ENCODE results near the gene SLC37A4. TPM values are rescaled to one million over a fixed set of nuclear protein-coding genes. Genes with fewer than 3 reads are reported as not detected.
"Not testable (repeated sequence)": the region's sequence is repeated elsewhere in the genome, so short reads cannot be mapped to it uniquely, and the experiment has no call there.

The SLC37A4 gene

DNA sequence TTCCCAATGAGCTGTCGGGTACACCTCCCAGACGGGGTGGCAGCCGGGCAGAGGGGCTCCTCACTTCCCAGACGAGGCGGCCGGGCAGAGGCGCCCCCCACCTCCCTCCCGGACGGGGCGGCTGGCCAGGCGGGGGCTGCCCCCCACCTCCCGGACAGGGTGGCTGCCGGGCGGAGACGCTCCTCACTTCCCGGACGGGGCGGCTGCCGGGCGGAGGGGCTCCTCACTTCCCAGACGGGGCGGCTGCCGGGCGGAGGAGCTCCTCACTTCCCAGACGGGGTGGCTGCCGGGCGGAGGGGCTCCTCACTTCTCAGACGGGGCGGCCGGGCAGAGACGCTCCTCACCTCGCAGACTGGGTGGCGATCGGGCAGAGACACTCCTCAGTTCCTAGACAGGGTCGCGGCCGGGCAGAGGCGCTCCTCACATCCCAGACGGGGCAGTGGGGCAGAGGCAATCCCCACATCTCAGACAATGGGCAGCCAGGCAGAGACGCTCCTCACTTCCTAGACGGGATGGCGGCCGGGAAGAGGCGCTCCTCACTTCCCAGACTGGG, 39.1 kb downstream of the SLC37A4 start:
- H3K4me2 ChIP-seq (ENCODE audit: low read length); H3K27me3 ChIP-seq (ENCODE audit: control insufficient read depth, insufficient read depth, low read length); H3K4me3 ChIP-seq (ENCODE audit: low read length); H3K9ac ChIP-seq (ENCODE audit: low read depth, low read length); H3K4me1 ChIP-seq (ENCODE audit: control insufficient read depth, insufficient read depth, low read length); H3K9me3 ChIP-seq (replicated peaks; ENCODE audit: low read length); H3K36me3 ChIP-seq (ENCODE audit: insufficient read depth, low read length): not testable (repeated sequence)

DNA sequence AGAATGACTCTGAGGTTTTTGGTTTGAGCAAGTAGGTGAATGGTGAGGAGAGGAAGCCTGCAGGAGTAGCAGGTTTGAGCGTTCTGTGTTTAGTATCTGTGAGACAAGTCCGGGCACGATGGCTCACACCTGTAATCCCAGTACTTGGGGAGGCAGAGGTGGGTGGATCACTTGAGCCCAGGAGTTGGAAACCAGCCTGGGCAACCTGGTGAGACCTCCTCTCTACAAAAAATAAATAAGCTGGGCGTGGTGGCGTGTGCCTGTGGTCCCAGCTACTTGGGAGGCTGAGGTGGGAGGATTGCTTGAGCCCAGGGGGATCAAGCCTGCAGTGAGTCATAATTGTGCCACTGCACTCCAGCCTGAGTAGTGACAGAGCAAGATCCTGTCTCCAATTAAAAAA, 42.4 kb downstream of the SLC37A4 start:
- H3K9ac ChIP-seq (ENCODE audit: low read depth, low read length) = no peak overlapping the region

DNA sequence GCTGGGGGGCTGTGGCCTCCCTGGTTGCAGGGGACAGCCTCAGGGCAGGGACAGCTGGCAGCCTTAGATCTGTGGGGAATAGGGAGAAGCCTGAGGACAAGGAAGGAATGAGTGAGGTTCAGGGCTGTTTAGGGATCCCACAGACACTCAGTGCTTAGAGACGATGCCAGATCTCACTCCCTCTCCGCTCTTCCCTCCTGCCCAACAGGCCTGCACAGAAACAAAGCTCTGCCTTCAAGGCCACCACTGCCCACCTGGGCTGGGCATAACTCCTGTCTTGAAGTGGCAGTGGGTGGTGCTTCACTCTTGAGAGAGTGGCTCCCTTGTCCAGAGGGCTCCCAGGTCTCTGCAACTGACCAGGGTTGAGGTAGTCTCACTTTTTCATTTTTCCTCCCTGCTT, 45.9 kb downstream of the SLC37A4 start:
- Histone ChIP-seq H3K4me2 (ENCODE audit: low read length) (no peak overlapping the region), H3K4me3 (ENCODE audit: low read length) (no peak overlapping the region), H3K4me1 (ENCODE audit: control insufficient read depth, insufficient read depth, low read length) (no peaks in the 10 kb centered on the region), H3K9ac (ENCODE audit: low read depth, low read length) (no peak overlapping the region), H3K36me3 (ENCODE audit: insufficient read depth, low read length) (no peaks in the 10 kb centered on the region), H3K9me3 (replicated peaks; ENCODE audit: low read length) (no peaks in the 10 kb centered on the region), H3K27me3 (ENCODE audit: control insufficient read depth, insufficient read depth, low read length) (peaks cover 14% of the 10 kb centered on the region)

More for the DNA sequence above, 42.4 kb downstream of the SLC37A4 start:
- no peaks in the 10 kb centered on the region for H3K27me3 ChIP-seq (ENCODE audit: control insufficient read depth, insufficient read depth, low read length)
- no peak overlapping the region for H3K4me2 ChIP-seq (ENCODE audit: low read length)
- no peaks in the 10 kb centered on the region for H3K36me3 ChIP-seq (ENCODE audit: insufficient read depth, low read length)
- no peaks in the 10 kb centered on the region for H3K9me3 ChIP-seq (replicated peaks; ENCODE audit: low read length)
- no peaks in the 10 kb centered on the region for H3K4me1 ChIP-seq (ENCODE audit: control insufficient read depth, insufficient read depth, low read length)
- no peak overlapping the region for H3K4me3 ChIP-seq (ENCODE audit: low read length)

DNA sequence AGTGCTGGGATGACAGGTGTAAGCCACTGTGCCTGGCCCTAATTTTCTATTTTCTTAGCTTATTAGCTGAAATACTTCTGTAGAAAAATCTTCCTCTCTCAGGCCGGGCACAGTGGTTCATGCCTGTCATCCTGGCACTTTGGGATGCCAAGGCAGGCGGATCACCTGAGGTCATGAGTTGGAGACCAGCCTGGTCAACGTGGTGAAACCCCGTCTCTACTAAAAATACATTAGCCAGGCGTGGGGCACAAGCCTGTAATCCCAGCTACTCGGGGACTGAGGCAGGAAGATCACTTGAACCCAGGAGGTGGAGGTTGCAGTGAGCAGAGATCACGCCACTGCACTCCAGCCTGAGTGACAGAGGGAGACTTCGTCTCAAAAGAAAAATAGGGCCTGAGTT, 46.3 kb downstream of the SLC37A4 start:
- H3K4me1 ChIP-seq (ENCODE audit: control insufficient read depth, insufficient read depth, low read length); H3K4me2 ChIP-seq (ENCODE audit: low read length); H3K9me3 ChIP-seq (replicated peaks; ENCODE audit: low read length); H3K36me3 ChIP-seq (ENCODE audit: insufficient read depth, low read length); H3K9ac ChIP-seq (ENCODE audit: low read depth, low read length); H3K4me3 ChIP-seq (ENCODE audit: low read length): not testable (repeated sequence)
- H3K27me3 ChIP-seq (ENCODE audit: control insufficient read depth, insufficient read depth, low read length) = peaks cover 19% of the 10 kb centered on the region

DNA sequence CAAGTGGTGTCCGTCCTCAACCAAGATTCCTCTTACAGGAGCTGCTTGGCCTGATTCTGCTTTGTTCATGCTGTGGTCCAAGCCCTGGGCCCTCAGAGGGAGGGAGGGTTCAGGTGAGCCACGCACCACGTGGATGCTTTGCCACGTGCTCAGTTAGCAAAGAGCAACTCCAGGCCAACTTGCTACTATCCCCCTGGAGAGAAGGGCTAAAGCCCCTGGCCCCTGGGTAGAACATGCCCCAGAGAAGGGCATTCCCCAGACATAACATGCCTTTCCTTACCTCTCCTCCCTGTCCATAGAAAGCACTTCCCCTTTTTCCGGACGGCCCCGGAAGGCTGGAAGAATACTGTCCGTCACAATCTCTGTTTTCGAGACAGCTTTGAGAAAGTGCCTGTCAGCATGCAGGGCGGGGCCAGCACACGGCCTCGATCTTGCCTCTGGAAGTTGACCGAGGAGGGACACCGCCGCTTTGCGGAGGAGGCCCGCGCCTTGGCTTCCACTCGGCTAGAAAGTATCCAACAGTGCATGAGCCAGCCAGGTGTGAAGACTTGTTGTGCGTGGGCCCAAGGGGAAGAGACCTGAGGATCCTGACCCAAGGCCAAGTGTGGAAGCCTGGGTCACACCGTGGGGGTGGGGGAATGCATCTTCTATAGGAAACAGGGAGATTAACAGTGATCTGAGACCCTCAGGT, 50.3 kb downstream of the SLC37A4 start:
- Histone ChIP-seq H3K36me3 (ENCODE audit: insufficient read depth, low read length) (no peaks in the 10 kb centered on the region), H3K27me3 (ENCODE audit: control insufficient read depth, insufficient read depth, low read length) (peaks cover 33% of the 10 kb centered on the region), H3K9me3 (replicated peaks; ENCODE audit: low read length) (no peaks in the 10 kb centered on the region), H3K4me3 (ENCODE audit: low read length) (no peak overlapping the region), H3K9ac (ENCODE audit: low read depth, low read length) (no peak overlapping the region), H3K4me2 (ENCODE audit: low read length) (no peak overlapping the region), H3K4me1 (ENCODE audit: control insufficient read depth, insufficient read depth, low read length) (no peaks in the 10 kb centered on the region)

DNA sequence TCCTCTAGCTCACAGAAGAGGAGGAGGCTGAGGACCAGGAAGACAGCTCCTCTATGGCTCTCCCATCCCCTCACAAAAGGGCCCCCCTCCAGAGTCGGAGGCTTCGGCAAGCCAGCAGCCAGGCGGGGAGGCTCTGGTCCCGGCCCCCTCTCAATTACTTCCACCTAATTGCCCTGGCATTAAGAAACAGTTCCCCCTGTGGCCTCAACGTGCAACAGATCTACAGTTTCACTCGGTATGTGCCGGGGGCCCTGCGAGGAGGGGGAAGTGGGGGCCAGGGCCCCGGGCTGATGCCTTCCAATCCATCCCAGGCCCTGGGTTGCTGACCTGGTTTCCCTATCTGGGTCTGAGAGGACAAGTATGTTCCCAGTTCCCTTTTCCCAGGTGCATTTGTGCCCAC, 51.2 kb downstream of the SLC37A4 start:
- no peaks in the 10 kb centered on the region for H3K4me1 ChIP-seq (ENCODE audit: control insufficient read depth, insufficient read depth, low read length)
- peaks cover 42% of the 10 kb centered on the region for H3K27me3 ChIP-seq (ENCODE audit: control insufficient read depth, insufficient read depth, low read length)
- H3K36me3 ChIP-seq (ENCODE audit: insufficient read depth, low read length) = no peaks in the 10 kb centered on the region
- no peak overlapping the region for H3K4me2 ChIP-seq (ENCODE audit: low read length)
- no peak overlapping the region for H3K4me3 ChIP-seq (ENCODE audit: low read length)
- H3K9me3 ChIP-seq (replicated peaks; ENCODE audit: low read length) = no peaks in the 10 kb centered on the region
- no peak overlapping the region for H3K9ac ChIP-seq (ENCODE audit: low read depth, low read length)

DNA sequence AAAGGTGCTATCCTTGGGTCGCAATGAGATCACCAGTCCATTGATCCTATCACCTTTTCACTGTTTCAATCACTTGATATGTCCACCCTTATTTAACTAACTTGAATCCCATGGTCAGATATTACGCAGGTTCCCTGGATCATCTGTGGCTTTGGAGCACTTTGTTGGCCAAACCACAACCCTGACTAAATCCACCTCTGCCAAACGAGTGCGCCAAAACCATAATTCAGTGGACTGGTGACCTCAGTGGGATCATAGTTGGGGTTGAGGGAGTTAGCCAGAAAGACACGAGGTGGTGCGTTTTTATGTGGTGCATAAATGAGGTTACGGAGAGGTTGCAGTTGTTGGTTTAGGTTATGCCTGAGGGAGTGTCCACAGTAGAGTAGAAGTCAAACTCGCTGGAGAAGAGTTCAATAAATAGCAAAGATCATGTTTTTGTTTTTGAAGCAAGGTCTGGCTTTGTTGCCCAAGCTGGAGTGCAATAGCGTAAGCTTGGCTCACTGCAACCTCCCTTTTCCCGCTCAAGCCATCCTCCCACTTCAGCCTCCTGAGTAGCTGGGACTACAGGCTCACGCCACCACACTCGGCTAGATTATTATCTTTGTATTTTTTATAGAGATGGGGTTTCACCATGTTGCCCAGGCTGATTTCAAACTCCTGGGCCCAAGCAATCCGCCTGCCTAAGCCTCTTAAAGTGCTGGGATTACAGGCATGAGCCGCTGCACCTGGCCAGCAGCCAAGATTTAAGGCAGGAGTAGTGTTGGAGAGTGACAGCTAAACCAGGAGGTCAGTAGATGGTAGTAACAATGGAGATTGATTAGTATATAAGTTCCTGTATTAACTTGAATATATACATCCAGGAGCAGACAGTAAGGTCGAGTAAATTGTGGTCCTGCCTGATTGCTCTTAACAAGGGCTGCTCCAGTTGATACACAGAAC, 54.6 kb downstream of the SLC37A4 start:
- no peak overlapping the region for H3K9ac ChIP-seq (ENCODE audit: low read depth, low read length)
- no peak overlapping the region for H3K4me3 ChIP-seq (ENCODE audit: low read length)
- H3K27me3 ChIP-seq (ENCODE audit: control insufficient read depth, insufficient read depth, low read length) = peaks cover 46% of the 10 kb centered on the region
- H3K9me3 ChIP-seq (replicated peaks; ENCODE audit: low read length) = no peaks in the 10 kb centered on the region
- no peak overlapping the region for H3K4me2 ChIP-seq (ENCODE audit: low read length)
- H3K36me3 ChIP-seq (ENCODE audit: insufficient read depth, low read length) = no peaks in the 10 kb centered on the region
- H3K4me1 ChIP-seq (ENCODE audit: control insufficient read depth, insufficient read depth, low read length) = no peaks in the 10 kb centered on the region

Small RNA genes within 50 kb of the gene (small RNA-seq; reads per million reads assigned to genes)
- gene AP003392.2 (not detected), gene RF00017 (not detected), gene RF00019 (not detected)

All from skeletal muscle satellite cell (primary cell).